ENCODE data around the gene FARSA. TPM values are rescaled to one million over a fixed set of nuclear protein-coding genes. Genes with fewer than 3 reads are reported as not detected.

The FARSA gene
- total RNA-seq, 4 donors from 2014 or later = 45.9 to 71.4 (median 55.9) TPM

GRCh38 chr19:12945479-12946091 lies 12.1 kb upstream of the FARSA start, which contains the start of gene RAD23A:
RAD23A (plus strand) TSS chr19:12945862; CDS start chr19:12945949, 87 bp downstream.
- H3K4me3 ChIP-seq (ENCODE audit: low read depth, poor library complexity, severe bottlenecking) = peak within 1 kb of the TSS; percentile 44
- DNase-seq (ENCODE audit: low spot score in 2 of 2) = peak; percentile 95 to 99
- TF ChIP-seq POLR2A (IDR thresholded peaks at IDR 0.05) (peak in 1 of 2 donors; percentile 91), CTCF (IDR thresholded peaks at IDR 0.05) (no peak)
- WGBS, 2 donors = 0 to 1% methylated on average over 34 to 59 of the region's 62 CpGs
- intact Hi-C loops (cut with DNase I; ENCODE audit: low total_unique reads) = loop anchor here (10.0 kb wide), 1 partner anchor 61 kb away; the partner anchor contains the start of genes DNASE2 and KLF1

- H3K4me3 ChIP-seq (ENCODE audit: low read depth, poor library complexity, severe bottlenecking) = no peak overlapping the region
- WGBS, 2 donors = 47 to 69% methylated on average over 2 of the region's 2 CpGs
- intact Hi-C loops (cut with DNase I; ENCODE audit: low total_unique reads) = loop anchor here (10.0 kb wide), 1 partner anchor 59 kb away; the partner anchor contains the start of genes DNASE2 and KLF1
- DNase-seq (ENCODE audit: low spot score in 2 of 2) = no peak
- TF ChIP-seq CTCF (IDR thresholded peaks at IDR 0.05) = no peak
- TF ChIP-seq POLR2A (IDR thresholded peaks at IDR 0.05) = no peak
Measured at GRCh38 chr19:12944104-12944674, 10.7 kb upstream of the FARSA start.

GRCh38 chr19:12943437-12944044 lies 10.0 kb upstream of the FARSA start:
- DNase-seq (ENCODE audit: low spot score in 2 of 2) = no peak
- TF ChIP-seq POLR2A (IDR thresholded peaks at IDR 0.05) (no peak), CTCF (IDR thresholded peaks at IDR 0.05) (no peak)
- intact Hi-C loops (cut with DNase I; ENCODE audit: low total_unique reads) = loop anchor here (10.0 kb wide), 1 partner anchor 59 kb away; the partner anchor contains the start of genes DNASE2 and KLF1
- 78 to 80% methylated on average over 18 of the region's 18 CpGs for WGBS, 2 donors
- H3K4me3 ChIP-seq (ENCODE audit: low read depth, poor library complexity, severe bottlenecking) = no peak overlapping the region

- intact Hi-C loops (cut with DNase I; ENCODE audit: low total_unique reads) = loop anchor here (10.0 kb wide), 1 partner anchor 56 kb away; the partner anchor contains the start of genes DNASE2 and KLF1
- no peak for DNase-seq (ENCODE audit: low spot score in 2 of 2)
- 72 to 86% methylated on average over 2 of the region's 2 CpGs for WGBS, 2 donors
- TF ChIP-seq CTCF (IDR thresholded peaks at IDR 0.05) (no peak), POLR2A (IDR thresholded peaks at IDR 0.05) (no peak)
- H3K4me3 ChIP-seq (ENCODE audit: low read depth, poor library complexity, severe bottlenecking) = no peak overlapping the region
Measured at GRCh38 chr19:12940897-12941296, 7.4 kb upstream of the FARSA start.

DNA sequence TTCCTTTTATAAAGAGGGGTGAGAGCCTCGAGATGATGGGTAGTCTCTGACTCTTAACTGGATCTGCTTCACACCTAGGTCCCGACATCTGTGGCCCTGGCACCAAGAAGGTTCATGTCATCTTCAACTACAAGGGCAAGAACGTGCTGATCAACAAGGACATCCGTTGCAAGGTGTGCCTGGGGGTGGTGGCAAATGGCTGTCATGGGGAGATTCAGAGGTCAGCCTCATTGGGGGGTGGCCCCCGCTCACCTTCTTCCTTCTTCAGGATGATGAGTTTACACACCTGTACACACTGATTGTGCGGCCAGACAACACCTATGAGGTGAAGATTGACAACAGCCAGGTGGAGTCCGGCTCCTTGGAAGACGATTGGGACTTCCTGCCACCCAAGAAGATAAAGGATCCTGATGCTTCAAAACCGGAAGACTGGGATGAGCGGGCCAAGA lies 6.5 kb upstream of the FARSA start:
- intact Hi-C loops (cut with DNase I; ENCODE audit: low total_unique reads) = loop anchor here (10.0 kb wide), 1 partner anchor 55 kb away; the partner anchor contains the start of genes DNASE2 and KLF1
- H3K4me3 ChIP-seq (ENCODE audit: low read depth, poor library complexity, severe bottlenecking) = no peak overlapping the region
- 60 to 66% methylated on average over 10 of the region's 10 CpGs for WGBS, 2 donors
- TF ChIP-seq POLR2A (IDR thresholded peaks at IDR 0.05) (no peak), CTCF (IDR thresholded peaks at IDR 0.05) (no peak)
- DNase-seq (ENCODE audit: low spot score in 2 of 2) = no peak

All from lower leg skin (tissue), 4 donors.